ENCODE data around the gene MN1.

DNA sequence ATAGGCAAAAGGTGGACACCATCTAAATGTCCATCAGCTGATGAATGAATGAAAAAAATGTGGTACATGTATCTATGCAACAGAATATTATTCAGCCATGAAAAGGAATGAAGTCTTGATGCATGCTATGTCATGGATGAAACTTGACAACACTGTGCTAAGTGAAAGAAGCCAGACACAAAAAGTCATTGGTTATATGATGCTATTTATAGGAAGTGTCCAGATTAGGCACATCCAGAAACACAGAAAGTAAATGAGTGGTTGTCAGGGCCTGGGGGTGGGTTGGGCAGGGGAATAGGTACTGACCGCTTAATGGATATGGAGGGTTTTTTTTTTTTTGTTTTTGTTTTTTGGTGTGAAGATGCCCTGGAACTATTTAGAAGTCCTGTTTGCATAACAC, 21.7 kb upstream of the MN1 start:
- no peak for TF ChIP-seq POLR2AphosphoS5 (IDR thresholded peaks at IDR 0.05; ENCODE audit: borderline replicate concordance, low read depth, low read length)
- TF ChIP-seq FOXP2 (optimal IDR thresholded peaks at IDR 0.05; ENCODE audit: control extremely low read depth, extremely low read length, insufficient read depth), result no peak
